BJ (cell line): Measurements from ENCODE around the gene KLC1. TPM values are rescaled to one million over a fixed set of nuclear protein-coding genes. Genes with fewer than 3 reads are reported as not detected.

ENCODE experiments used
- CTCF ChIA-PET: fragments of 350-600 bp; formaldehyde crosslinking; extraction: SDS; loops from one replicate; lab custom pipeline; 2021; ENCODE audit warnings: antibody characterized with exemption, inconsistent platforms; lab: Yijun Ruan, JAX
- POLR2A ChIA-PET: fragments of 300-600 bp; sonication (Branson Sonifier 250); formaldehyde crosslinking; extraction: SDS; loops from one replicate; lab custom pipeline; 2021; ENCODE audit warnings: antibody characterized with exemption; lab: Charles Lee
- DNase-seq: peaks from one replicate; pipeline ENCODE4 v3.0.0-alpha.2; 2011; ENCODE audit warnings: low read depth
- H3K27me3 ChIP-seq: 2 replicates; pipeline ENCODE4 v1.6.0; 2011; ENCODE audit warnings: low read length; ENCODE audit not compliant: control insufficient read depth, insufficient read depth
- H3K36me3 ChIP-seq: 2 replicates; pipeline ENCODE4 v1.5.1; 2011; ENCODE audit warnings: low read length; ENCODE audit not compliant: control insufficient read depth, insufficient read depth
- H3K4me3 ChIP-seq: 2 replicates; pipeline ENCODE4 v1.5.1; 2011; ENCODE audit warnings: low read depth, mild to moderate bottlenecking, control low read depth, low read length
- polyA plus RNA-seq: library from polyadenylated mRNA; depleted of rRNA; stranded (reverse); fragments of >200 nt; gene quantifications from 2 replicates; pipeline ENCODE4 v1.2.3, GENCODE V29; 2011
- TF ChIP-seq, protein P1 (sequence below): IDR thresholded peaks from 2 replicates; pipeline ENCODE4 v1.5.1; 2011; ENCODE audit warnings: low read depth, mild to moderate bottlenecking, control low read depth, inconsistent platforms, low read length, moderate library complexity; ENCODE audit not compliant: insufficient read depth

KLC1 gene
- polyA plus RNA-seq, 1 experiment, result 112 TPM

DNA sequence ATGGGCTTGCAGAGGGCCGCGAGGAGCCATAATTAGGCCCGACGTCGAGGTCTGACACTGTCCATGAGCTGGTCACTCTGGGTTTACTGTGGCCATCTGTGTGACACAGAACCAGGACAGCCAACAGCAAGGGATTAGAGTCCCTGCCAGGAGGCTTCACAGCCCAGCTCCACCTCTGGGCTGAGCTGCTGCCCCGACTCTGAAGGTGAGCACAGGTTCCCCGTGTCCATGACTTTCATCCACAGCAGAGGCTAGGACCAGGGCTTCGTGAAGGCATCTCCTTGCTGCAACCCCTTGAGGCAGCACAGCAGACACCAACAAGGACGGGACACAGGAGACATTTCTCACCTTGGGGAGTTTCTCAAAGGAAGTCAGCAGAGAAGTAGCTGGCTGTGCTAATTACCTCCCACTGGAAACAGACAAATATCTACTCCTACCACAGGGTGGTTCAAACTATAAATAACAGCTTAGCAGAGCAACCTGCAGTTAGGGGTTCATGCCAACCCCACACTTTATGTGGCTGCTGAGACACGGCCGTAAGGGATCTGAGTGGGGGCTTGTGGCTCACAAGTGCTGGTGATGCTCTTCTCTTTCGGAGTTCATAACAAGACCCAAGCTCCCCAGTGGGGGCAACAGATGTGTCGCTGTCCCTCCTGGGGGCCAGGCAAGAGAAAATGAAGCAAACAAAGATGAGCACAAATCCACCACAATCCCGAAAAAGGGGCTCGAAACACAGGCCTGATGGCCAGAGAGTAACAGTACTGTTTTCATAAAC, 115.8 kb downstream of the KLC1 start:
- no peak for DNase-seq
- ChIA-PET POLR2A (no interaction called here), CTCF (interaction anchor here (1.0 kb wide), 1 partner anchor 29 kb away, joined by 3 read pairs; the partner anchor contains the start of genes XRCC3 and ZFYVE21)
- no peak overlapping the region for H3K4me3 ChIP-seq
- TF ChIP-seq, protein P1, sequence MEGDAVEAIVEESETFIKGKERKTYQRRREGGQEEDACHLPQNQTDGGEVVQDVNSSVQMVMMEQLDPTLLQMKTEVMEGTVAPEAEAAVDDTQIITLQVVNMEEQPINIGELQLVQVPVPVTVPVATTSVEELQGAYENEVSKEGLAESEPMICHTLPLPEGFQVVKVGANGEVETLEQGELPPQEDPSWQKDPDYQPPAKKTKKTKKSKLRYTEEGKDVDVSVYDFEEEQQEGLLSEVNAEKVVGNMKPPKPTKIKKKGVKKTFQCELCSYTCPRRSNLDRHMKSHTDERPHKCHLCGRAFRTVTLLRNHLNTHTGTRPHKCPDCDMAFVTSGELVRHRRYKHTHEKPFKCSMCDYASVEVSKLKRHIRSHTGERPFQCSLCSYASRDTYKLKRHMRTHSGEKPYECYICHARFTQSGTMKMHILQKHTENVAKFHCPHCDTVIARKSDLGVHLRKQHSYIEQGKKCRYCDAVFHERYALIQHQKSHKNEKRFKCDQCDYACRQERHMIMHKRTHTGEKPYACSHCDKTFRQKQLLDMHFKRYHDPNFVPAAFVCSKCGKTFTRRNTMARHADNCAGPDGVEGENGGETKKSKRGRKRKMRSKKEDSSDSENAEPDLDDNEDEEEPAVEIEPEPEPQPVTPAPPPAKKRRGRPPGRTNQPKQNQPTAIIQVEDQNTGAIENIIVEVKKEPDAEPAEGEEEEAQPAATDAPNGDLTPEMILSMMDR, result no peak
- peaks cover 1% of the 10 kb centered on the region for H3K36me3 ChIP-seq
- H3K27me3 ChIP-seq, result no peaks in the 10 kb centered on the region

DNA sequence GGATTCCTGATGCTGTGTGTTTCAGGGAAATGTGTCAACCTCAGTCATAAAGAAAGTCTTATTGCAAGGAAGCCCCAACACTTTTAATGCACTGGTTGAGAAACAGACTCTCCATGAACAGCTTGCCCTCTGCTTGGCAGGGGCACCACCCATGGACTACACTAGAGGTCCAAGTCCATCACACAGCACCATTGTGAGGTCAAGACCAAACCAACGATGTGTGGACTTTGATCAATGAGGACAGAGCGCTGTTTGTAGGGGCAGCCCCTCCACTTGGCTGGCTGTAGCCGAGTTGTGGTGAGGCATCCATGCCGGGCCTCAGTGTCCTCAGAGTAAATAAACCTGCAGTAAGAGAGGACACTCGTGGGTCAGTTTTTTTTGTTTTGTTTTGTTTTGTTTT, 116.4 kb downstream of the KLC1 start:
- Histone ChIP-seq H3K36me3 (peaks cover 1% of the 10 kb centered on the region), H3K4me3 (no peak overlapping the region), H3K27me3 (no peaks in the 10 kb centered on the region)
- ChIA-PET CTCF (no interaction called here), POLR2A (no interaction called here)
- DNase-seq, result no peak
- TF ChIP-seq, protein P1, result no peak

DNA sequence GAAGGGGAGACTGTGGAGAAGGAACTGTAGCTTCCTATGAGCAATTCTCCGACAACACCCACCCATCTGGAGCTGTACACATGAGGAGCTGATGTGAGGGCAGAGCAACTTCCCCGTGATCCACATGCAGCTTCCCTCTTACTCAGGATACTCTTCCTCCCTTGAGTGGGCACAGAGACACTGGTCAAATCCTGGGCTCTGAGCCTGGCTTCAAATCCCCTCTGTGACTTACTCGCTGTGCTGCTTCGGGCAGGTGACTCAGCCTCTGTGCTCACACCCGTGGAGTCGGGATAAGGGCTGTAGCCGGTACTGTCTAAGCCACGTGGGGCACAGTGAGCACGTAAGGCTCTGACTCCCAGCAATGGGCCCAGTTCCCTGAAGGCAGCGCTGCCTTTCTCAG, 117.7 kb downstream of the KLC1 start:
- no peak for DNase-seq
- H3K4me3 ChIP-seq, result no peak overlapping the region
- H3K36me3 ChIP-seq, result peaks cover 1% of the 10 kb centered on the region
- TF ChIP-seq, protein P1, result no peak
- H3K27me3 ChIP-seq, result no peaks in the 10 kb centered on the region
- CTCF ChIA-PET, result interaction anchor here (1.2 kb wide), 1 partner anchor 163 kb away, joined by 6 read pairs; no protein-coding TSS in a partner anchor
- POLR2A ChIA-PET, result no interaction called here

DNA sequence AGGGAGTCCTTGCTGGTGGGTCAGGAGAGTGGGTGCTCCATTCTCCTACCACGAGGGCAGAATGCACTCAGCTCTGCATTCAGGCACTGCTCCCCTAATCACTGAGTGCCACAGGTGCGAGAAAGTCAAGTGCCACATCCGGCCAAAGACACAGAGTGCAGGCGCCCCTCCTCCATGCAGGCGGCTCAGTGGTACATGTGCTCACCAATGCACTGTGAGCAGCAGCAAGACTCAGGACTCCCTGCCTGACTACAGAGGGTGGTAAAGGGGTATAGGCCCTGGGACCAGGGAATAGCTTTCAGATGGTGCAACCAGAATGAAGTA, 119.5 kb downstream of the KLC1 start:
- ChIA-PET CTCF (no interaction called here), POLR2A (no interaction called here)
- Histone ChIP-seq H3K27me3 (no peaks in the 10 kb centered on the region), H3K36me3 (peaks cover 1% of the 10 kb centered on the region), H3K4me3 (no peak overlapping the region)
- DNase-seq, result no peak
- TF ChIP-seq, protein P1, result no peak

DNA sequence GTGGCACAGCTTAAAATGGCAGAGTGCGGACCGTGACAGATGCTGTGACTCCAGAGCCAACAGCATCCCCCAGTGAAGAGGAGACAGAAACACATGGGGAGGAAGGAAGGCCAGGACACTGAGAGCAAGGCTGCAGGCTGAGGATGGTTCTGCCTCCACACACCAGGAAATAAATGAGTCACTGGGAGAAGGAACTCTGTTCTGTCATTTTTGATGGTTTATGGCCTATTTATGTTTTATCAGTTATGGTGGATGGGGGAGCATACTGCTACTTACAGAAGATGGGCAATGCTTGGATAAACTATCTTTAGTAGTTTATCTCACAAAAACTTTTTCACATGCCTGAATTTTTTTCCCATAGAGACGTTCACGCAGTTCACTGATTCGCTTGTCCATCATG, 120.4 kb downstream of the KLC1 start:
- ChIA-PET POLR2A (no interaction called here), CTCF (no interaction called here)
- Histone ChIP-seq H3K36me3 (peaks cover 1% of the 10 kb centered on the region), H3K4me3 (no peak overlapping the region), H3K27me3 (no peaks in the 10 kb centered on the region)
- DNase-seq, result no peak
- TF ChIP-seq, protein P1, result no peak
